Activated T-cell treated with anti-CD3 and anti-CD28 coated beads for 24 hours (primary cell): Measurements from ENCODE around the gene C2orf74.
"Not testable (repeated sequence)": the region's sequence is repeated elsewhere in the genome, so short reads cannot be mapped to it uniquely, and the experiment has no call there.

Experiments
- DNase-seq: peaks from one replicate; pipeline ENCODE4 v3.0.0-alpha.2; 2020; ENCODE audit warnings: low read depth

C2orf74 gene

GRCh38 chr2:61161888-61162287 is at the start of gene C2orf74:
TSS of gene C2orf74 (plus strand) at chr2:61162188. CDS start at chr2:61162515, 327 bp downstream.
- no peak for DNase-seq

GRCh38 chr2:61114147-61114546 is 47.8 kb upstream of the C2orf74 start:
- no peak for DNase-seq

GRCh38 chr2:61116302-61116701 is 45.7 kb upstream of the C2orf74 start:
- no peak for DNase-seq

DNA sequence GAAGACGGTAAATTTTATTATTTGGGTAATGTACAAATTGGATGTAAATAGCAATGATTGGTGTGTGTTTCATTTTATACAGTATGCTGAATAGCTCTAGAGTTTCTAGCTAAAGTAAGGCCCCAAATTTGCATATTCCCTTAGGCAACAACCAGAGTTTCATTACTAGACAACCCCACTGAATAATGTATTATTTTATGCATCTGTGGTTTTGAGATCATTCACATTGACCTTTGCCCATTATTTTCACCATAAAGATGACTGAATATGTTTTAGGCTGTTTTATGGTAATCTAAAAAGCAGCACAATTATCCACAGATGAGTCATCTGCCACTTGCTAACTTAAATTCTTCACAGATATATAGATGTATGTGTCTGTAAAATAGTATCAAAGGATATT is 44.5 kb upstream of the C2orf74 start:
- DNase-seq, result no peak

- no peak for DNase-seq
Observed at GRCh38 chr2:61125123-61125710, 36.8 kb upstream of the C2orf74 start.

DNA sequence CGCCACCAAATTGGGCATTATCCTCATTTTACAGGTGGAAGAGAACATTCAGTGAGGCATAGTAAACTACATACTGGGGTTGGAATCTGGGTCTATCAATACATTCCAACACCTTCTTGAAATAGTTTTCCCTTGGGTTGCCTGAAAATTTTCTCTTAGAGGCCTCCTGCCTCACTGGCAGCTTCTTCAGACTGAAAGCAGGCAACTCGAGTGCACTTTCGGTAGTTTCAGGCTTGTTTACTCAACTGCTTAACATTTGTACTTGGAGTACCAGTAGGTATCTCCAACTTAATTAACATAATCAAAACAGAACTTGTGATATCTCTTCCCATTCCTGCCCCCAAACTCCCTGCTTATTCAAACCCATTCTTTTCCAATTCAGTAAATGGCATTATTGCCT is 36.2 kb upstream of the C2orf74 start:
- no peak for DNase-seq

DNA sequence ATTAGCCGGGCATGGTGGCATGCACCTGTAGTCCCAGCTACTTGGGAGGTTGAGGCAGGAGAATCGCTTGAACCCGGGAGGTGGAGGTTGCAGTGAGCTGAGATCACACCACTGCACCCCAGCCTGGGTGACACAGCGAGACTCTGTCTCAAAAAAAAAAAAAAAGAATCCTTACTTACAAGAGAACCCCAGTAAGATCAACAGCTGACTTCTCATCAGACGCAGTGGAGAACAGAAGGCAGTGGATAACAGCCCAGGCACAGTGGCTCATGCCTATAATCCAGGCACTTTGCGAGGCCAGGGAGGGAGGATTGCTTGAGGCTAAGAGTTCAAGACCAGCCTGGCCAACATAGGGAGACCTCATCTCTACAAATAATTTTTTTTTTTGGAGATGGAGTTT is 33.9 kb upstream of the C2orf74 start:
- DNase-seq, result not testable (repeated sequence)

GRCh38 chr2:61134141-61134540 is 27.8 kb upstream of the C2orf74 start:
- DNase-seq, result no peak

DNA sequence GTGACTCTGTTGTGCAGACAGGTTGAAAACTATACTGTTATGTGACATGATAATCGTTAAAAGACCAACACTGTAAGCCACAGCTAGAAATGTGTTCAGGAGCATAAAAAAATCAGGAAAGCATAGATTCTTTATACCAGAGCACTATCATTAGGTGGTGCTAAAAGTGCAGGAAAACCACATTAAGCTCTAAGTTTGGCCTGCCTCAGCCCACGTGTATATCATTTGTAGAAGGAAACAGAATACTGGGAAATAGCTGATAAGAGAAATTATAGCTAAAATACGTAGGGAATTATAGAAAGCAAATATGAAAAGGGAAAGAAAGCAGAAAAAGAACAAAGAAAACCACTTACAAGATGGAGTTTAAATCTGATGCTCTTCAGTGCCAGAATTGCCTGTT is 26.5 kb upstream of the C2orf74 start:
- no peak for DNase-seq

DNA sequence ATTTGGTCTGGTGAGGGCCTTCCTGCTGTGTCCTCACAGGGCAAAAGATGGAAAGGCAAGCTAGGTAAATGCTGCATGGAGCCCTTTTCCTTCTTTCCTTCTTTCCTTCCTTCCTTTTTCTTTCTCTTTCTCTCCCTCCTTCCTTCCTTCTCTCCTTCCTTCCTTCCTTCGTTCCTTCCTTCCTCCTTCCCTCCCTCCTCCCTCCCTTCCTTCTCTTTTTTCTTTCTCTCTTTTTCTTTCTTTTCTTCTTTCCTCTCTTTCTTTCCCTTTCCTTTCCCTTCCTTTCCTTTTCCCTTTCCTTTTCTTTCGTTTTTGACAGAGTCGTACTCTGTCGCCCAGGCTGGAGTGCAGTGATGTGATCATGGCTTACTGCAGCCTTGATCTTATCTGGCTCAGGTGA is 23.1 kb upstream of the C2orf74 start:
- no peak for DNase-seq

- no peak for DNase-seq
Observed at GRCh38 chr2:61141151-61141550, 20.8 kb upstream of the C2orf74 start.

DNA sequence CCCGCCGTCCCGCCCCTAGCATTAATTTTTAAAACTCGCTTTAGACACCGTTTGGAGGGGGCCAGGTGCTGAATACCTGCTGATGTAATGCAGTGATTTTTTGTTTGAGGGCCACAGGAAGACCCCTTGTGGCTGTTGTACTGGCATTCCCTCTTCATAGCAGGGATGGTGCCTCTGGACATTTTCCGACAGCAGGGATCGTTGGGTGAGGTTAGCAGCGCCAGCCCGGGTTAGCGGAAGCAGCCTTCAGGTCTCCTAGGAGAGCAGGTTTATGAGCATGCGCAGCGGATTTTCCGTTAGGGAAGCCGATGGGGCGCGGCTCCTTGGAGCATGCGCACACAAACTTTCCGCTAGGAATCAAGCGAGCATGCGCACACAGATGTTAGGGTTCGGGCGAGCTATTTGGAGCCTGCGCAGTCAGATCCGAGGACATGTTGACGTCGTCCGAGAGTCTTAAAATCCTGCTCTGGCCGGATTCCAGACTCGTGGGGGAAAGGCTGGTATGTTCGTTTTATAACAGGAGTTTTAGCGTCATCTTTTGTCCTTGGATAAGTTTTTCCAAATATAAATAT is 17.2 kb upstream of the C2orf74 start:
- peak; percentile 93 for DNase-seq

DNA sequence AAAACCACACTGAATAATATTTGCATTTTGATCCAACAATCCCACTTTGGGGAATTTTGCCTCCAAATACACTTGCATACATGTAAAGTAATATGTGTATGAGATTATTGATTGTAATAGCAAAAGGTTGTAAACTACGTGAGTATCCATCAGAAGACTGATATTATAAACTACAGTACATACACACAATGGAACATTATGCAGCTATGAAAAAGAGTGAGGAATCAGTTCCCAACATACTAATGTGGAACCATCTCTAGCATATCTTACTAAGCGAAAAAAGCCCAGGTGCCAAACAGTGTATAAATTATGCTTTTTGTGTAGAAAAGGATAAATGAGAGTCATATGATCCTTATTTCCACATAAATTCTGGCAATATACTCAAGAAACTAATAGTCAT is 16.0 kb upstream of the C2orf74 start:
- no peak for DNase-seq

DNA sequence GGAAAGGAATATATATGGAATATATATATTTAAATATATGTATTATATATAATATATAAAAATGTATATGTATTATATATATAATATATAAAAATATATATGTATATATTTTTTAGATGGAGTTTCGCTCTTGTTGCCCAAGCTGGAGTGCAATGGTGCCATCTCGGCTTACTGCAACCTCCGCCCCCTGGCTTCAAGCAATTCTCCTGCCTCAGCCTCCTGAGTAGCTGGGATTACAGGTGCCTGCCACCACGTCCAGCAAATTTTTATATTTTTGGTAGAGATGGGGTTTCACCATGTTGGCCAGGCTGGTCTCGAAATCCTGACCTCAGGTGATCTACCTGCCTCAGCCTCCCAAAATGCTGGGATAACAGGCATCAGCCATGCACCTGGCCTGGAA is 13.9 kb upstream of the C2orf74 start:
- DNase-seq, result not testable (repeated sequence)

DNA sequence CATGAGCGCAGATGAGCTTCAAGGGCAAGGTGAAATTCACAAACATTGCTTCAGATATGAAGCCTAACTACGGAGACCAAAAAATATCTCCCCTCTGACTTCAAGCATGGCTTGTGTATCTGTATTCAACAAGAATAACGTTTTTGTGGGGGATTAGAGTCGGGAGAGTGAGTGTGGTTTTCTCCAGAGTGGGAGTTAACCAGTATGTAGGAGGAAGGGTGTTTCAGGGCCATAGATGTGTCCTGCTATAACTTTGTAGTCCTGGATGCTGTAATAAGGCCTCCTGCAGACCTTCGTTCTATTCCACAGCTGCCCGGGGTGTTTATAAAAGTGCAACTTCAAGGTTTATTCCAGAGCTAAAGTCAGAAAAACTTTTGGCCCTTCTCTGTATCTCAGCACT is 12.9 kb upstream of the C2orf74 start:
- no peak for DNase-seq

- no peak for DNase-seq
Observed at GRCh38 chr2:61151436-61151835, 10.6 kb upstream of the C2orf74 start.

GRCh38 chr2:61157371-61158003 is 4.5 kb upstream of the C2orf74 start:
- DNase-seq, result no peak

DNA sequence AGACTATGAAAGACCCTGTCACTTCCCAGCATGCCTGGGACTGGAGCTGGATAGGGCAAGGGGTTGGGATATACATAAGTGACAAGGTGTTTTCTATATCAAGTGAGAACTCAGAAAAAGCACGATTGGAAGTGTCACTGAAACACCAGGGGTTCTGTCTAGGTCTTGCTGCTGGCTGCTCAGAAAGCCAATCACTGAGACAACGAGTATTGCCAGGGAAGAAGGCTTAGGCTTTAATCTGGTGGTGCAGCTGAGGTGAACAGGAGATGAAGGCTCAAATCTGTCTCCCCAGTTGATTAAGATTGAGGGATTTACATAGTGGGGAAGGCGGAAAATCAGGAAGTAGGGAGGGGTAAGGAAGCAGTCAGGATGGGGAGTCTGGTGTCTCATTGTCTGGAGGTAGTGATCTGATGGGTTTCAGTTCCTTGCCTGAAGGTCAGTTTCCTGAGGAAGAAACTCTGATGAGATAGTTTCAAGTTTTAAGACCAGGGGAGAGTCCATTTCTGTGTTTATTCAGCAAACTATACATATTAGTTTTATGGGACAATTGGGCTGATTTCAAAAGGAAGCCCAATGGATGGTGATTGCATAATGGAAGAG is 3.5 kb upstream of the C2orf74 start:
- DNase-seq, result no peak

- no peak for DNase-seq
Observed at GRCh38 chr2:61162721-61163120, 733 bp downstream of the C2orf74 start.

DNA sequence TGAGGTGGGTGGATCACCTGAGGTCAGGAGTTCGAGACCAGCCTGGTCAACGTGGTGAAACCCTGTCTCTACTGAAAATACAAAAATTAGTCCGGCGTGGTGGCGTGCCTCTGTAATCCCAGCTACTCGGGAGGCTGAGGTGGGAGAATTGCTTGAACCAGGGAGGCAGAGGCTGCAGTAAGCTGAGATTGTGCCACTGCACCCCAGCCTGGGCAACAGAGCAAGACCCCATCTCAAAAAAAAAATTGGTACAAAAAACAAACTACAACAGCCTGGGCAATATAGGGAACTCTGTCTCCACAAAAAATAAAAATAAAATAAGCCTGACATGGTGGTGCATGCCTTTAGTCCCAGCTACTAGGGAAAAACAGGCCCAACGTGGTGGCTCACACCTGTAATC is 3.1 kb downstream of the C2orf74 start:
- not testable (repeated sequence) for DNase-seq

DNA sequence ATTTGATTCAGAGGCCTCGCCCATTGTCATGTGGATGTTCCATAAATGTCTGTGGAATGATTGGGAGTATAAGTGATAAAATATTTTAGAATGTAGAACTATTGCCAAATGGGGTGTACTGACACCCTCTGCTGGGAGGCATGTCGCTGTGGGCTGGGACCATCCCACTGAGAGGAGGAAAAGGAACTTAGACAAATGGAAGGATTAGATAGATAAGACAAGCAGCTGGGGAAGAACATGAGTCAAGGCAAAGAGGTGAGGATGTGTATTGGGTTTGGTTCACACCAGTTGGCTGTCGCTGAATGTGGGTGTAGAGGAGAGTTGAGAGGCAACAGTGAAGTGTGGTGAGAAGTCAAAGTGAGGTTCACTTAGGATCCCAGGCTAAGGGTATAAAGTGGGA is 4.0 kb downstream of the C2orf74 start:
- DNase-seq, result no peak

DNA sequence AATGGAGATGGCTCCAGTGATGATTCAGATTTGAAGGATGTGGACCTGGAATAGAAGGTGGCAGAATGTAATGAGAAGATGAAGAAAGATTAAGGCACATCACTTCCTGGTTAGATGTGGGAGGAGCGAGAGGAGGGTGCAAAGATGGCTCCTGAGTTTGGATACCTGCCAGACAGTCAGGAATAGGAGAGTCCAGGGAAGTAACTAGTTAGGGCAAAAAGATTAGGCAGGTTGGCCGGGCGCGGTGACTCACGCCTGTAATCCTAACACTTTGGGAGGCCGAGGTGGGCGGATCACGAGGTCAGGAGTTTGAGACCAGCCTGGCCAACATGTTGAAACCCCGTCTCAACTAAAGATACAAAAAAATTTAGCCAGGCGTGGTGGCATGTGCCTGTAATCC is 5.6 kb downstream of the C2orf74 start:
- DNase-seq, result no peak

- DNase-seq, result no peak
Observed at GRCh38 chr2:61172671-61173070, 10.7 kb downstream of the C2orf74 start.
